ENCODE measurements around the gene ORAI3. TPM values are rescaled to one million over a fixed set of nuclear protein-coding genes. Genes with fewer than 3 reads are reported as not detected.

Gene ORAI3
- total and polyA plus RNA-seq, 2 of the 13 experiments (the other 11 are each of a cell fraction or from before 2014, with no cell fraction given), result 11.4 to 32.0 TPM

DNA sequence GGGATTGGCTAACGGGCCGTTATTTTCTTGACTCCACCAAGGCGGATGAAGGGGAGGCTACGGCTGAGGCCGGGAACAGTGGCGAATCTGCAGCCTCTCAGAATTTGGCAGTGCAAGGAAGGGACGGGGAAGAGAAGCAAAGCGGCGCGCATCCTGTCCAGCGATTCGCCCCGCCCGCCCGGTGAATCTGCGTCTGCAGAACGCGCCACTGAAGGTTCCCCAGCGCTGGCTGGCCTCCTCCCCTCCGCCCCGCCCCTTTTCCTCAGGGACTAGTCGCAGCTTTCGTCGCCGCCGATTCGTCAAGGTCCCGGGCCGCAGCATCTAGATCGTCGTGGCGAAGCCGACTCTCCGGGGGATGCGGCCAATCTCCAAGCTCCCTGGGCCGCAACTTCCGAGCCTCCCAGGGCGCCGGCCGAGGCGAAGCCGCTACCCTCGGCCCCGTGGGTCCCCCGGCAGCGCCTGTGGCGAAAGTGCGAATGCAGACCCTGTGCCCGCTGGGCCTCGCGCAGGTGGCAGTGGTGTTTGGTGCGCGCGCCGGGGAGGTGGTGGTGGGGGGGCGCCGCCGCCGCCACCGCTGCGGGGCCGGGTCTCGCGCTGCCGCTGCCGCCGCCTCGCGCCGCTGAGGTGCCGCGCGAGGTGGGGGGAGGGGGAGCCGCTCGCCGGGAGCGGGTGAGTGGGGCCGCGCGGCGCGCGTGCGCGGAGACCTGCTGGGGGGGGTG, 8.7 kb downstream of the ORAI3 start, which contains the start of gene SETD1A (continued):
- TF ChIP-seq SRY (CRISPR knock-in tag; IDR thresholded peaks at IDR 0.05) (peak; percentile 93; the same call in 1 of the 2 replicates), ZIK1 (CRISPR knock-in tag; IDR thresholded peaks at IDR 0.05; ENCODE audit: borderline replicate concordance, low read depth) (peak; percentile 88), TSC22D2 (CRISPR knock-in tag; IDR thresholded peaks at IDR 0.05; ENCODE audit: borderline replicate concordance) (no peak; the same call in 1 of the 2 replicates), GZF1 (CRISPR knock-in tag; IDR thresholded peaks at IDR 0.05) (peak; percentile 66; the same call in 1 of the 2 replicates), ZNF569 (CRISPR knock-in tag; IDR thresholded peaks at IDR 0.05; ENCODE audit: borderline replicate concordance) (no peak), ZNF75D (CRISPR knock-in tag; IDR thresholded peaks at IDR 0.05; ENCODE audit: borderline replicate concordance) (no peak), EEA1 (CRISPR knock-in tag; IDR thresholded peaks at IDR 0.05; ENCODE audit: borderline replicate concordance) (peak; percentile 82), TARDBP (CRISPR knock-in tag; IDR thresholded peaks at IDR 0.05) (peak; percentile 61; the same call in 1 of the 2 replicates), ZNF83 (CRISPR knock-in tag; IDR thresholded peaks at IDR 0.05; ENCODE audit: borderline replicate concordance) (no peak), HDAC1 (CRISPR knock-in tag; IDR thresholded peaks at IDR 0.05) (peak; percentile 85), ERF (CRISPR knock-in tag; IDR thresholded peaks at IDR 0.05) (peak; percentile 69), KDM3A (CRISPR knock-in tag; IDR thresholded peaks at IDR 0.05; ENCODE audit: low read depth) (peak; percentile 94; the same call in 1 of the 2 replicates), NFE2L2 (IDR thresholded peaks at IDR 0.05; ENCODE audit: low read length) (no peak), XRCC5 (optimal IDR thresholded peaks at IDR 0.05; ENCODE audit: low read length) (peak; percentile 23), ZNF20 (CRISPR knock-in tag; IDR thresholded peaks at IDR 0.05) (no peak), KAT7 (CRISPR knock-in tag; IDR thresholded peaks at IDR 0.05; ENCODE audit: borderline replicate concordance) (peak; percentile 54; the same call in 1 of the 2 replicates), FOXA1 (IDR thresholded peaks at IDR 0.05) (no peak), FOXA1 (CRISPR knock-in tag; IDR thresholded peaks at IDR 0.05) (no peak)
- TF ChIP-seq, protein P1, sequence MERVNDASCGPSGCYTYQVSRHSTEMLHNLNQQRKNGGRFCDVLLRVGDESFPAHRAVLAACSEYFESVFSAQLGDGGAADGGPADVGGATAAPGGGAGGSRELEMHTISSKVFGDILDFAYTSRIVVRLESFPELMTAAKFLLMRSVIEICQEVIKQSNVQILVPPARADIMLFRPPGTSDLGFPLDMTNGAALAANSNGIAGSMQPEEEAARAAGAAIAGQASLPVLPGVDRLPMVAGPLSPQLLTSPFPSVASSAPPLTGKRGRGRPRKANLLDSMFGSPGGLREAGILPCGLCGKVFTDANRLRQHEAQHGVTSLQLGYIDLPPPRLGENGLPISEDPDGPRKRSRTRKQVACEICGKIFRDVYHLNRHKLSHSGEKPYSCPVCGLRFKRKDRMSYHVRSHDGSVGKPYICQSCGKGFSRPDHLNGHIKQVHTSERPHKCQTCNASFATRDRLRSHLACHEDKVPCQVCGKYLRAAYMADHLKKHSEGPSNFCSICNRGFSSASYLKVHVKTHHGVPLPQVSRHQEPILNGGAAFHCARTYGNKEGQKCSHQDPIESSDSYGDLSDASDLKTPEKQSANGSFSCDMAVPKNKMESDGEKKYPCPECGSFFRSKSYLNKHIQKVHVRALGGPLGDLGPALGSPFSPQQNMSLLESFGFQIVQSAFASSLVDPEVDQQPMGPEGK (CRISPR knock-in tag; IDR thresholded peaks at IDR 0.05), result peak; percentile 79
- TF ChIP-seq, protein P2, sequence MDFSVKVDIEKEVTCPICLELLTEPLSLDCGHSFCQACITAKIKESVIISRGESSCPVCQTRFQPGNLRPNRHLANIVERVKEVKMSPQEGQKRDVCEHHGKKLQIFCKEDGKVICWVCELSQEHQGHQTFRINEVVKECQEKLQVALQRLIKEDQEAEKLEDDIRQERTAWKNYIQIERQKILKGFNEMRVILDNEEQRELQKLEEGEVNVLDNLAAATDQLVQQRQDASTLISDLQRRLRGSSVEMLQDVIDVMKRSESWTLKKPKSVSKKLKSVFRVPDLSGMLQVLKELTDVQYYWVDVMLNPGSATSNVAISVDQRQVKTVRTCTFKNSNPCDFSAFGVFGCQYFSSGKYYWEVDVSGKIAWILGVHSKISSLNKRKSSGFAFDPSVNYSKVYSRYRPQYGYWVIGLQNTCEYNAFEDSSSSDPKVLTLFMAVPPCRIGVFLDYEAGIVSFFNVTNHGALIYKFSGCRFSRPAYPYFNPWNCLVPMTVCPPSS (IDR thresholded peaks at IDR 0.05), result no peak
- TF ChIP-seq, protein P3, sequence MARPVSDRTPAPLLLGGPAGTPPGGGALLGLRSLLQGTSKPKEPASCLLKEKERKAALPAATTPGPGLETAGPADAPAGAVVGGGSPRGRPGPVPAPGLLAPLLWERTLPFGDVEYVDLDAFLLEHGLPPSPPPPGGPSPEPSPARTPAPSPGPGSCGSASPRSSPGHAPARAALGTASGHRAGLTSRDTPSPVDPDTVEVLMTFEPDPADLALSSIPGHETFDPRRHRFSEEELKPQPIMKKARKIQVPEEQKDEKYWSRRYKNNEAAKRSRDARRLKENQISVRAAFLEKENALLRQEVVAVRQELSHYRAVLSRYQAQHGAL (CRISPR knock-in tag; IDR thresholded peaks at IDR 0.05; ENCODE audit: not compliant biosample characterization), result no peak
- TF ChIP-seq, protein P4, sequence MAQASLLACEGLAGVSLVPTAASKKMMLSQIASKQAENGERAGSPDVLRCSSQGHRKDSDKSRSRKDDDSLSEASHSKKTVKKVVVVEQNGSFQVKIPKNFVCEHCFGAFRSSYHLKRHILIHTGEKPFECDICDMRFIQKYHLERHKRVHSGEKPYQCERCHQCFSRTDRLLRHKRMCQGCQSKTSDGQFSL (CRISPR knock-in tag; IDR thresholded peaks at IDR 0.05), result peak; percentile 98
- TF ChIP-seq, protein P5, sequence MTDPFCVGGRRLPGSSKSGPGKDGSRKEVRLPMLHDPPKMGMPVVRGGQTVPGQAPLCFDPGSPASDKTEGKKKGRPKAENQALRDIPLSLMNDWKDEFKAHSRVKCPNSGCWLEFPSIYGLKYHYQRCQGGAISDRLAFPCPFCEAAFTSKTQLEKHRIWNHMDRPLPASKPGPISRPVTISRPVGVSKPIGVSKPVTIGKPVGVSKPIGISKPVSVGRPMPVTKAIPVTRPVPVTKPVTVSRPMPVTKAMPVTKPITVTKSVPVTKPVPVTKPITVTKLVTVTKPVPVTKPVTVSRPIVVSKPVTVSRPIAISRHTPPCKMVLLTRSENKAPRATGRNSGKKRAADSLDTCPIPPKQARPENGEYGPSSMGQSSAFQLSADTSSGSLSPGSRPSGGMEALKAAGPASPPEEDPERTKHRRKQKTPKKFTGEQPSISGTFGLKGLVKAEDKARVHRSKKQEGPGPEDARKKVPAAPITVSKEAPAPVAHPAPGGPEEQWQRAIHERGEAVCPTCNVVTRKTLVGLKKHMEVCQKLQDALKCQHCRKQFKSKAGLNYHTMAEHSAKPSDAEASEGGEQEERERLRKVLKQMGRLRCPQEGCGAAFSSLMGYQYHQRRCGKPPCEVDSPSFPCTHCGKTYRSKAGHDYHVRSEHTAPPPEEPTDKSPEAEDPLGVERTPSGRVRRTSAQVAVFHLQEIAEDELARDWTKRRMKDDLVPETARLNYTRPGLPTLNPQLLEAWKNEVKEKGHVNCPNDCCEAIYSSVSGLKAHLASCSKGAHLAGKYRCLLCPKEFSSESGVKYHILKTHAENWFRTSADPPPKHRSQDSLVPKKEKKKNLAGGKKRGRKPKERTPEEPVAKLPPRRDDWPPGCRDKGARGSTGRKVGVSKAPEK (CRISPR knock-in tag; IDR thresholded peaks at IDR 0.05; ENCODE audit: borderline replicate concordance), result no peak
